ENCODE data around the gene MTX3. TPM values are rescaled to one million over a fixed set of nuclear protein-coding genes. Genes with fewer than 3 reads are reported as not detected.

MTX3 gene
- total RNA-seq, 1 donor from 2014 or later, result 7.8 TPM

GRCh38 chr5:79984363-79984762 lies 6.7 kb downstream of the MTX3 start:
- no peak for DNase-seq (ENCODE audit: extremely low read depth, low read depth, low spot score)

- DNase-seq (ENCODE audit: extremely low read depth, low read depth, low spot score), result no peak
Observed at GRCh38 chr5:79983618-79984017, 7.4 kb downstream of the MTX3 start.

GRCh38 chr5:79982136-79982535 lies 8.9 kb downstream of the MTX3 start:
- DNase-seq (ENCODE audit: extremely low read depth, low read depth, low spot score), result no peak

- no peak for DNase-seq (ENCODE audit: extremely low read depth, low read depth, low spot score)
Observed at GRCh38 chr5:79976759-79977515, 14.1 kb downstream of the MTX3 start.

- no peak for DNase-seq (ENCODE audit: extremely low read depth, low read depth, low spot score)
Observed at GRCh38 chr5:79975422-79975821, 15.6 kb downstream of the MTX3 start.

- DNase-seq (ENCODE audit: extremely low read depth, low read depth, low spot score), result no peak
Observed at GRCh38 chr5:79974886-79975285, 16.2 kb downstream of the MTX3 start.

GRCh38 chr5:79973996-79974395 lies 17.1 kb downstream of the MTX3 start:
- no peak for DNase-seq (ENCODE audit: extremely low read depth, low read depth, low spot score)

- DNase-seq (ENCODE audit: extremely low read depth, low read depth, low spot score), result no peak
Observed at GRCh38 chr5:79973511-79973910, 17.6 kb downstream of the MTX3 start.

- DNase-seq (ENCODE audit: extremely low read depth, low read depth, low spot score), result no peak
Observed at GRCh38 chr5:79971156-79971555, 19.9 kb downstream of the MTX3 start.

GRCh38 chr5:79966448-79966847 lies 24.6 kb downstream of the MTX3 start:
- no peak for DNase-seq (ENCODE audit: extremely low read depth, low read depth, low spot score)

- DNase-seq (ENCODE audit: extremely low read depth, low read depth, low spot score), result no peak
Observed at GRCh38 chr5:79964136-79964535, 26.9 kb downstream of the MTX3 start.

- no peak for DNase-seq (ENCODE audit: extremely low read depth, low read depth, low spot score)
Observed at GRCh38 chr5:79963261-79964061, 27.6 kb downstream of the MTX3 start.

GRCh38 chr5:79962575-79963222 lies 28.4 kb downstream of the MTX3 start:
- no peak for DNase-seq (ENCODE audit: extremely low read depth, low read depth, low spot score)

GRCh38 chr5:79961716-79962574 lies 29.1 kb downstream of the MTX3 start:
- DNase-seq (ENCODE audit: extremely low read depth, low read depth, low spot score), result no peak

GRCh38 chr5:79959407-79959806 lies 31.7 kb downstream of the MTX3 start:
- no peak for DNase-seq (ENCODE audit: extremely low read depth, low read depth, low spot score)

GRCh38 chr5:79955941-79956670 lies 35.0 kb downstream of the MTX3 start:
- DNase-seq (ENCODE audit: extremely low read depth, low read depth, low spot score), result no peak

- DNase-seq (ENCODE audit: extremely low read depth, low read depth, low spot score), result no peak
Observed at GRCh38 chr5:79955356-79955895, 35.6 kb downstream of the MTX3 start.

GRCh38 chr5:79954620-79955019 lies 36.4 kb downstream of the MTX3 start:
- DNase-seq (ENCODE audit: extremely low read depth, low read depth, low spot score), result no peak

GRCh38 chr5:79947567-79947966 lies 43.5 kb downstream of the MTX3 start:
- no peak for DNase-seq (ENCODE audit: extremely low read depth, low read depth, low spot score)

- DNase-seq (ENCODE audit: extremely low read depth, low read depth, low spot score), result no peak
Observed at GRCh38 chr5:79938468-79938867, 52.6 kb downstream of the MTX3 start.
